GM19099 (cell line): ENCODE measurements around the gene SLC6A3.
A peak's percentile ranks its signal among the peaks of the same experiment; 100 is the strongest.

Source experiments
- POLR2A ChIP-seq: IDR thresholded peaks from 3 replicates; pipeline ENCODE4 v1.6.1; 2011; ENCODE audit warnings: low read depth; ENCODE audit not compliant: insufficient read length; ENCODE audit errors: extremely low read depth

The SLC6A3 gene

DNA sequence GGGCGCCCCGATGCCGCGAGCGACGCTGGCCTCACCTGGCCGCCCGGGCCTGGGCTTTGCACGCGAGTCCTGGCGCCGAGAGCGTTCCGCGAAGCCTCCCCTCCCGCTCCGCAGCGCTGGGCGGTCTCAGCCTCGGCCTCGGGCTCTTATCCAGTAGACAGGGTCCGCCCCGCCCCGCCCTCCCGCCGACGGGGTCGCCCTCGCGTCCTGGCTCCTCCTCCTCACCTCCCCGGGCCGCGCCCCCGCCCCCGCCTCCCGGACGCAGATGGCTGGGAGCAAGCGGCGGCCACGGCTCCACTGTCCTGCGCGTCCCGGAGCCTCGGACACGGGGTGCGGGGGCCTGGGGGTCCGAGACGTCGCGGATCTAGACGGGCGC, at the start of gene SLC6A3:
TSS of gene SLC6A3 (minus strand) at position 128 of the 376 bp plus-strand sequence. CDS start 2,243 bp downstream, outside the sequence.
- no peak for TF ChIP-seq POLR2A

GRCh38 chr5:1493941-1494340, 48.7 kb upstream of the SLC6A3 start:
- no peak for TF ChIP-seq POLR2A

- TF ChIP-seq POLR2A = no peak
Observed at GRCh38 chr5:1493413-1493812, 48.2 kb upstream of the SLC6A3 start.

DNA sequence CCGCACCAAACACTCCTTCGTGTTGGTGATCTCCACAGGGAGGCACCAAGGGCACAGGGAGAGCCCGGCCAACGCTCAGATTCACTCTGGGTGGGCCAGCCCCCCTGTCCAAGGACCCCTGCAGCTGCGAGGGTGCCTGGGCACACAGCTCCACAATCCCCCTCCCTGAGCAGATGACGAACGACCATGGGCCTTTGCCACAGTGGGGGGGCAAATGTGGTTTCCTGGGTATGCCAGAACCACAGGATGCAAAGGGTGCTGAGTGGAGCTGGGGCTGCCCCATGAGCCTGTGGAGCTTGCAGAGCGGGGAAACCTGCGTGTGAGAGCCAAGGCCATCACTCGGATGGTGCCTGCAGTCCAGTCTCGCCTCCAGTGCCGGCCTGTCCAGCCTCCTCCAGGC, 47.5 kb upstream of the SLC6A3 start:
- TF ChIP-seq POLR2A = no peak

- TF ChIP-seq POLR2A = peak; percentile 22
Observed at GRCh38 chr5:1490376-1490775, 45.1 kb upstream of the SLC6A3 start.

- no peak for TF ChIP-seq POLR2A
Observed at GRCh38 chr5:1489754-1490153, 44.5 kb upstream of the SLC6A3 start.

GRCh38 chr5:1488882-1489680, 43.8 kb upstream of the SLC6A3 start:
- TF ChIP-seq POLR2A = peak; percentile 36

DNA sequence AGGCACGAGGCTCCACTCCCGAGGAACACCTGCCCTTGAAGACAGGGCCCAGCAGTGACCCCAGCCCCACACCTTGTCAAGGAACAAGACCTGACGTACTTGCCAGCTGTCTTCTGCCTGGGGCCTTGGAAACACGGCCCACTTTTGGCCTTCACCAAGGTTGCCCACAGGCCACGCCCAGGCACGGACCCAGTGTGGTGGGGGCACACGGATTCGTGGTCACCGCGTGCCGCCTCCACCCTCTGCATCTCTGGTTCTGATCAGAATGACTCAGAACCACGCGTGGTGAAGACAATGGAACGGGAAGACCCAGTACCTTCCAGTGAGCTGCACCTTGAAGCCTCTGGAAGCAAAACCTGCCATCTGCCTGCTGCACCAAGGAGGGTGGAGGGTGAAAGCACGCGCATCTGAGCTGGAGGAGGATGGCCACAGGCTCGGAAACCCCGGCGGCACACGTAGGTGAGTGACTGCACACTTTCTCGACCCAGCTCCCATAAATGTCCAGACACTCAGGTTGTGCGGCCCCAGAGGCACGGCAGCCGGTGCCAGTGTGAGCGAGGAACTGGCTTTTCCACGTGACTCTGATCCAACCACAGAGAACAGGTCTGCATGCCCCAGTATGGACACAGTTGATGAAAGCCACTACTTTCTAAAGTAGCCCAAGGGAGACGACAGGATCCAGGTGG, 42.0 kb upstream of the SLC6A3 start:
- TF ChIP-seq POLR2A = peak; percentile 25

GRCh38 chr5:1486271-1486670, 41.0 kb upstream of the SLC6A3 start:
- TF ChIP-seq POLR2A = no peak

GRCh38 chr5:1485579-1486118, 40.4 kb upstream of the SLC6A3 start:
- TF ChIP-seq POLR2A = no peak

DNA sequence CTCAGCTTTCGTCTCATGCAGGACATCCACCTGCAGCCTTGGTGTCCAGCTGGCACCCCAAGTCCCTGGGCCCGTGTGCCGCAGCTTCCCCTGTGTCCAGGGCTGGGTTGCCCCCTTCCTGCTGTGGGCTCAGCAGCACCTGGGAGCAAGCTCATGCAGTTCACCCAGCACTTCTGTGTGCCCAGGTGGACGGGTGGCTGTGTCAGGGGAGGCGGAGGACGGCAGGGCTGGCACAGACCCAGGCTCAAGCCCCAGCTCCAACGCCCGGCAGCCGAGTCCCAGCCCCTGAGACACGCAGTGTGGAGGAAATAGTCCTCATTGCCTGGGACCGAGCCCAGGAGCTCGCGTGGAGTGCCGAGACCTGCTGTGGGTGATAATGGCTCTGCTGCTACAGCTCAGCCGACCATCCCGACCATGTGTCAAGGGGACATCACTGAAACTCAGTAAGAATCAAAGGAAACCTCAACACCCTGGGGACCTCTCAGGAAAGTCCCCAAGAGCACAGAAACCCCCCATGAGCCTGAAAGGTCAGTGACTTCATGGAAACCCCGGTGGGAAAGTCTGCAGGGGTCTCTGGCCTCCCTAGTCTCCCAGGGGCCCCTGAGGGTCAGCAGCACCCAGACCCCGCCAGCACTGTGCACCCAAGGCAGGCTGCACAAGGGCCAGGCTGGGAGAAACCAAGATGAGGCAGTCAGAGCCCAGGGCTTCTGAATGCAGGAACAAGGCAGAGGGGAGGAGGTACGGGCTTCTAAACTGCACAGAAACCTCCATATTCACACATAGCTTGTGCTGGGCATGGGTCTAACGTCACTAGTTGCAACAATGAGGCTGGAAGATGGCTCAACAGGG, 39.7 kb upstream of the SLC6A3 start:
- TF ChIP-seq POLR2A = peak; percentile 38

DNA sequence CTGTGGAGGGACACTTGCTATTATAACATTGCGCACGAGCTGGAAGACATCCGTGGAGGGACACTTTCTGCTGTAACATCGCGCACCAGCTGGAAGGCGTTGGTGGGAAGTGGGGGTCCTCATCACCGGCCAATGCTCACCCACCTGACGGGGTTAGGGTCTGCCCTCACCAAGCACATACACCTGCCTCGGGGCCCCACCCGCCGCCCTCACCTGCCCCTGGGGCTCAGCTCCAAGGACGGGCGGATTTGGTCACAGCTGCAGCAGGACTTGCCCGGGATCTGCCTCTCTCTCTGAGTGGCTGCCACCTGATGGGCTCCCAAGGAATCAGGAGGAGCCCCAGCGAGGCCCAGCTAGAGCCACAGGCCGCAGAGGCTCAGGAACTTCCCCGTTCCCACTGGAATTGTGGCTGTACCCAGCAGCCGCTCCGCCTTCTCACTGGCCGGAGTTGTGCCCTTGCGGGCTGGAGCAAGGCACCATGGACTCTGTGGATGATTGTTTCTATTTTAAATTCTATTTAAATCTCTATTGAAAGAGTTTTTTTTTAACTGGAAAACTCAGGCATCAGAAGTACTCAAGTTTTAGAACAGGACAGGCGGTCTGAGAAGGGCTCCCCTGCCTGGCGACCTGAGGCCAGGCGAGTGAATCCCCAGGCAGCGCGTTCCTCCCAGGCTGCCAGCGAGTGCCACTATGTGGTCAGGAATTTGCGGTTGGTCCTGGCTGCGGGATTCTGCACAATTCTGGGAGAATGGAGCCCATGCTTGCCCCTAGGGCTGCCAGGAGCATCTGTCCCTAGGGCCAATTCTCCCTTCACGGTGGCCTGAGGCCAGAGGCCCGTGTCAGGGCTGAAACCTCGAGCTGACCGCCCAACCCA, 38.9 kb upstream of the SLC6A3 start:
- TF ChIP-seq POLR2A = no peak

DNA sequence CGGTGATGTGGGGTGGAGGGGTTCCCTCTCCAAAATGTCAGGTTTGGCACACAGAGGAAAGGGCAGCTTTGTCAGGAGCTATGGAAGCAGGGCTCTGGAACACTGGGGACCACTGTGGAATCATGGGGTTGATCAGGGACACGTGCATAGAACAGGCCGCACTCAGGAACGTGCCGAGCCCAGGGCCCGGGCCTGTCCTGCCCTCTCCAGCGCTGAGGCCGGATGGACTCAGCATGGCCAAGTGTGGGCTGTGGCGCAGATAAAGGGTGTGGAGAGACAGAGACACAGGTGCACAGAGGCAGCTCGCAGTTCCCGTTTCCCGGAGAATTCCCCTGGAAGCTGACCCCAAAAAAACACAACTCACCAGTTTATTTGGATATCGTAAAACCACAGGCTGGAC, 37.8 kb upstream of the SLC6A3 start:
- TF ChIP-seq POLR2A = no peak

- no peak for TF ChIP-seq POLR2A
Observed at GRCh38 chr5:1481959-1482331, 36.7 kb upstream of the SLC6A3 start.
